SHP77 treated with DMSO at 0.1 percent for 48 hours (cell line): Measurements from ENCODE around the gene IPO13.

ENCODE experiments used
- DNase-seq: peaks from one replicate; lab custom pipeline; 2025; lab: John Stamatoyannopoulos, UW

Gene IPO13

DNA sequence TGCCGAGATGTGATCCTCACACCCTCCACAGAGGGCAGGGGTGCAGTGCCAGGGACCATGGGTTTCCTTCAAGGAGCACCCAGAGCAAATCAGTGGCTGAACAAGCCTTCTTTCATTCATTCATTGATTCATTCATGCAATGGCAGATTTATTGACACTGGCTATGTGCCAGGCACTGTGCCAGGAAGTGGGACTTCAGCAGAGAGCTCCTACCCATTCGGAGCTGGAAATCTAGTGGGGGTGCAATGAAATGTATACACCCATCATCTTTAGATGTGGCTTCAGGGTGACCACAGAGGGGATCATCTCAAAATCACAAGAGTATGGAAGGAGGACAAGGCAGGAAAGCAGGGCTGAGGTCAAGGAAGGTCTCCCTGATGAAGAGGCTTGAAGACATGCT, 65.7 kb downstream of the IPO13 start:
- DNase-seq, result peak; percentile 25

DNA sequence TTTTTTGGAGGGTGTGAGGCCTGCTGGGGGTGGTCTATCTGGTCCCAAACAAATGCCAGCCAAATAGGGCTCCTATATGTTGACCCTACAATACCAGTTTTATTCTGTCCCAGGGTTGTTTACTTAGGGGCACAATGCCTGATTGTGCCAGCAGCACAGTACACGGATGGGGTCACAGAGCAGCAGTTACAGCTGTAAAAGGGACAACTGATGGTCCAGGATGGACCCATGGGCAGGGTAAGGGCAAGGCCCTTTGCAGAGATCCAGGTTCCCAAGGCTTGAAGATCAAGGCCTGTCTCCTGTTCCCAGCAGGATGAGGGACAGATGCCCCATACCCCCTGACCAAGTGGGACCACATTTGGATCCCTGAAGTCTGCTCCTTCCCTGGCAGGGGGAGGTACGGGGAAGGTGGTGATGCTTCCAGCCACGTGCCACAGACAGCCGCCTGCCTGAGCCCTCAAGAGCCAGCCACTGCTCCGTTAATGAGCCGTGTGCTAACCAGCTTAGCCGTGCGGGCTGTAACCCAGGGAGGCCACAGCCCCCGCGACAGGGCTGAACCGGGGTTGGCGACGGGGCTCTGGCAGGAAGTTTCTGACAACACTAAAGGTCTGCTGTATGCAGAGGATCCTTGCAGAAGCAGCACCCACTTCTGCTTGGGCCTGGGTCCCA, 66.3 kb downstream of the IPO13 start:
- no peak for DNase-seq

DNA sequence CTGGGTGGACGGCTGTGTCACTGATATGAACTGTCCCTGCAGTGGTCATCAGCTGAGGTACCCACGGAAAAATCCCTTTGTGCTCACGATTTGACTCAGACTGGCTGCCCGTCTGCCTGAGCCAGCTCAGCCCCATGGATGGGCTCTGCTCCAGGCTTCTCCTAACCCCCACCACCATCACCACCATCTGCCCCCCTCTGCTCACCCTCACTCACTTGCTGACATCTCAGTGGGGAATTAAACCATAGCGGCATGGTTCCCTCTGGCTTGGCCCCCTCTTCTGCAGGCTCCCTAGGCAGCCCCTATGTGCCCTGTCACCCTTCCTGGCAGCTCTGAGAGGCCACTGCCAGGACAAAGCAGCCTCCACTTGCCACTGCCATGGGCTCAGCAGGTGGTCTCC, 67.2 kb downstream of the IPO13 start:
- no peak for DNase-seq

- no peak for DNase-seq
Observed at GRCh38 chr1:44014365-44015104, 67.8 kb downstream of the IPO13 start.

GRCh38 chr1:44015206-44015605, 68.5 kb downstream of the IPO13 start:
- no peak for DNase-seq

DNA sequence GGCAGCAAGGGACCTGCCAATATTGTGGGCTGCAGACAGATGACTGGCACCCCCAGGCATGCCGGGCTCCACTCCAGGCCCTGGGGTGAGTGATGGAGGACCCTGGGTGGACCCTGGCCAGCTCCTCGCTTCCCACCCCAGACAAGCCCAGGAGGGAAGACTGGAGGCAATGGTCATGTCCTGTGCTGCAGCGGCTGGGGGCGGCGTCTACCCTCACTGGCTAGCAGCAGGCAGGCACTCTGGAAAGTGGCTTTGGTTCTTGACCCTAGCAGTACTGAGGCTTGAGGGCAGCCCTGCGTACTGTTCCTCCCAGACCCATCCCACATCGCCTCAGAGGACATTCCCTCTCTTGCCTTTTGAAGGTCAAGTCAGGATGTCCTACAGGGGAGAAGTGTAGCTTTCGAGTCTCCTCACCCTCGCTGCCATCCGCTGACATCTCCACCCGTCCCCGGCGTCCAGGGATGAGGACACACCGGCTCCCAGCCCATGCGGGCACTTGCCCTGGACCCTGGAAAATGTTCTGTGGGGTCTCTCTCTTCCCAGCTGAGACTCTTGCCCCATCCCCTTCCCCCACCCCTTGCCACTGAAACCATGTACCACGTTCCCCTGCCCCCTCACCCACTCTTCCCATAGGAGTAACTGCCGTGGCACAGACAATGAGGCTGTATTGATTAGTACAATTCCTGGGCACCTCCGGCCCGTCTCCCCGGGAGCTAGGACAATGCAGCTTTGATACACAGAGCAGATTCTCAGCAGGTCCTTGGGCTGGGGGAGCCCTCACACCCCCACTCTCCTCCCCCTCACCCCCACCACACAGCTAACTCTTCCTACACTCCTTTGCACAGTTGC, 69.5 kb downstream of the IPO13 start:
- no peak for DNase-seq

- DNase-seq, result no peak
Observed at GRCh38 chr1:44016890-44017400, 70.2 kb downstream of the IPO13 start.
